HCT116 (cell line): ENCODE measurements around the gene UBE3C. TPM values are rescaled to one million over a fixed set of nuclear protein-coding genes. Genes with fewer than 3 reads are reported as not detected.

ENCODE experiments used
- ATAC-seq: fragments of 200-7000 bp; cut with Tn5 transposase; 2 replicates; pipeline ENCODE4 v1.9.1; 2020; ENCODE audit warnings: mild to moderate bottlenecking, moderate library complexity
- BruUV-seq: library from RNA; stranded (reverse); fragments of 400-500 nt; replicated peaks from 2 replicates; lab custom pipeline; 2021; lab: Mats Ljungman, UMichigan
- CTCF ChIA-PET: fragments of 300-600 bp; sonication (Branson Sonifier 250); formaldehyde crosslinking; loops from one replicate; lab custom pipeline; 2021; ENCODE audit warnings: antibody characterized with exemption; lab: Charles Lee
- POLR2A ChIA-PET: fragments of 300-600, 350-600 bp; sonication (Branson Sonifier 250); formaldehyde crosslinking; loops from one replicate; lab custom pipeline; 2021; ENCODE audit warnings: antibody characterized with exemption; lab: Charles Lee
- RAD21 ChIA-PET, 2 experiments: fragments of 300-600 bp; sonication (Branson Sonifier 250); formaldehyde crosslinking; loops; one replicate each; lab custom pipeline; 2023; ENCODE audit warnings: low total read pairs in 2 of 2; ENCODE audit not compliant: uncharacterized antibody in 2 of 2, unreplicated experiment in 2 of 2, low non-redundant PET in 1 of 2; lab: Charles Lee
- DNase-seq: peaks from one replicate; pipeline ENCODE4 v3.0.0-alpha.2; 2010; ENCODE audit warnings: low read depth, low spot score
- H2AFZ ChIP-seq: fragments of 200-600 bp; shearing (Covaris generic), sonication (generic); 2 replicates; pipeline ENCODE4 v1.6.1; 2017; ENCODE audit warnings: low read depth, mixed run types, mixed read lengths, antibody characterized with exemption, low read length; ENCODE audit not compliant: poor library complexity, severe bottlenecking
- H3K27ac ChIP-seq: 2 replicates; pipeline ENCODE4 v1.5.1; 2012; ENCODE audit warnings: low read depth, low read length
- H3K27me3 ChIP-seq: fragments of 200-600 bp; sonication (generic); 2 replicates; pipeline ENCODE4 v1.6.1; 2016; ENCODE audit warnings: mixed run types, low read length, mixed read lengths; ENCODE audit not compliant: insufficient read depth
- H3K36me3 ChIP-seq, 2 experiments: fragments of 200-500 bp in 1 of 2; fragments of 200-600 bp in 1 of 2; sonication (Bioruptor generic) in 1 of 2; sonication (generic) in 1 of 2; 2 replicates each; pipeline versions ENCODE4 v1.5.1 to v1.6.1; 2014 to 2016; ENCODE audit warnings: low read length in 2 of 2, inconsistent platforms in 1 of 2, mixed read lengths in 1 of 2, mixed run types in 1 of 2; ENCODE audit not compliant: insufficient read depth in 2 of 2, control insufficient read depth in 1 of 2
- H3K4me1 ChIP-seq, 2 experiments: fragments of 200-600 bp in 1 of 2; sonication (generic) in 1 of 2; 2 replicates each; pipeline versions ENCODE4 v1.5.1 to v1.6.1; 2012 to 2017; ENCODE audit warnings: low read length in 2 of 2, inconsistent platforms in 1 of 2, mild to moderate bottlenecking in 1 of 2, mixed read lengths in 1 of 2, mixed run types in 1 of 2, moderate library complexity in 1 of 2; ENCODE audit not compliant: insufficient read depth in 2 of 2, control insufficient read depth in 1 of 2
- H3K4me2 ChIP-seq: fragments of 200-600 bp; sonication (generic); 2 replicates; pipeline ENCODE4 v1.6.1; 2017; ENCODE audit warnings: mixed run types, low read length, mixed read lengths
- H3K4me3 ChIP-seq, 2 experiments: fragments of 200-600 bp in 1 of 2; sonication (generic) in 1 of 2; replicated peaks in 1 of 2; 2 replicates each; pipeline ENCODE4 v1.5.1; 2011 to 2016; ENCODE audit warnings: low read length in 2 of 2, control low read depth in 1 of 2, low read depth in 1 of 2, mild to moderate bottlenecking in 1 of 2, mixed read lengths in 1 of 2, mixed run types in 1 of 2
- H3K79me2 ChIP-seq: fragments of 200-600 bp; sonication (generic); 2 replicates; pipeline ENCODE4 v1.6.1; 2017; ENCODE audit warnings: mild to moderate bottlenecking, mixed run types, low read length, moderate library complexity, mixed read lengths; ENCODE audit not compliant: insufficient read depth
- H3K9ac ChIP-seq: fragments of 200-600 bp; sonication (generic); 2 replicates; pipeline ENCODE4 v1.6.1; 2016; ENCODE audit warnings: low read length, mixed read lengths
- H3K9me2 ChIP-seq: fragments of 200-600 bp; sonication (generic), shearing (Covaris generic); 2 replicates; pipeline ENCODE4 v1.6.1; 2017; ENCODE audit warnings: mixed run types, mild to moderate bottlenecking, moderate library complexity; ENCODE audit not compliant: insufficient read depth
- H3K9me3 ChIP-seq, 2 experiments: fragments of 200-500 bp in 1 of 2; fragments of 200-600 bp in 1 of 2; sonication (Bioruptor generic) in 1 of 2; sonication (generic) in 1 of 2; 2 replicates each; pipeline ENCODE4 v1.6.1; 2014 to 2017; ENCODE audit warnings: low read length in 2 of 2, mixed read lengths in 2 of 2, inconsistent platforms in 1 of 2, low read depth in 1 of 2, mild to moderate bottlenecking in 1 of 2, mixed run types in 1 of 2, moderate library complexity in 1 of 2; ENCODE audit not compliant: control insufficient read depth in 1 of 2, insufficient read depth in 1 of 2
- H4K20me1 ChIP-seq: fragments of 200-600 bp; sonication (generic), shearing (Covaris generic); 2 replicates; pipeline ENCODE4 v1.6.1; 2017; ENCODE audit warnings: mixed run types, mild to moderate bottlenecking, moderate library complexity; ENCODE audit not compliant: insufficient read depth
- CBX3 ChIP-seq: IDR thresholded peaks from 2 replicates; pipeline ENCODE4 v1.6.1; 2012; ENCODE audit warnings: low read depth
- EGR1 ChIP-seq: IDR thresholded peaks from 2 replicates; pipeline ENCODE4 v1.6.1; 2012; ENCODE audit warnings: low read depth
- ELF1 ChIP-seq: IDR thresholded peaks from 2 replicates; pipeline ENCODE4 v1.6.1; 2012; ENCODE audit warnings: low read depth, borderline replicate concordance
- EZH2 ChIP-seq: fragments of 200-600 bp; sonication (generic); IDR thresholded peaks from 2 replicates; pipeline ENCODE4 v1.6.1; 2017; ENCODE audit warnings: antibody characterized with exemption, mixed run types
- JUND ChIP-seq: IDR thresholded peaks from 2 replicates; pipeline ENCODE4 v1.6.1; 2012
- POLR2A ChIP-seq: IDR thresholded peaks from 2 replicates; pipeline ENCODE4 v1.7.0; 2011; ENCODE audit warnings: borderline replicate concordance; ENCODE audit not compliant: insufficient read depth, insufficient read length; ENCODE audit errors: extremely low read depth
- RAD21 ChIP-seq: IDR thresholded peaks from 2 replicates; pipeline ENCODE4 v1.6.1; 2012; ENCODE audit warnings: low read depth, mild to moderate bottlenecking
- SRF ChIP-seq: IDR thresholded peaks from 2 replicates; pipeline ENCODE4 v1.6.1; 2012; ENCODE audit warnings: low read depth
- YY1 ChIP-seq: IDR thresholded peaks from 2 replicates; pipeline ENCODE4 v1.6.1; 2011; ENCODE audit warnings: low read length, low read depth, moderate library complexity, mild to moderate bottlenecking; ENCODE audit not compliant: insufficient replicate concordance; ENCODE audit errors: extremely low read depth
- ZFX ChIP-seq: fragments of 450-650 bp; IDR thresholded peaks from 2 replicates; pipeline ENCODE4 v1.6.1; 2017
- ZNF274 ChIP-seq: fragments of 200-500 bp; sonication (Bioruptor generic); IDR thresholded peaks from 2 replicates; pipeline ENCODE4 v1.6.1; 2014; ENCODE audit warnings: mild to moderate bottlenecking, low read depth, low read length, inconsistent platforms
- intact Hi-C: fragments of 100-400 bp; cut with micrococcal nuclease; formaldehyde crosslinking; loops from 2 replicates; pipeline ENCODE4 v1.10.0; 2022
- total RNA-seq: library from RNA; stranded (reverse); gene quantifications from one replicate; pipeline ENCODE4 v1.2.1, GENCODE V29; 2021; ENCODE audit not compliant: unreplicated experiment
- TF ChIP-seq, protein P1 (sequence below): IDR thresholded peaks from 2 replicates; pipeline ENCODE4 v1.6.1; 2011; ENCODE audit warnings: mild to moderate bottlenecking, low read length, moderate library complexity; ENCODE audit not compliant: insufficient replicate concordance; ENCODE audit errors: extremely low read depth
- TF ChIP-seq, protein P2 (sequence below): IDR thresholded peaks from 2 replicates; pipeline ENCODE4 v1.6.1; 2012
- TF ChIP-seq, protein P3 (sequence below): IDR thresholded peaks from 2 replicates; pipeline ENCODE4 v1.6.1; 2012; ENCODE audit warnings: low read depth

UBE3C gene
- total RNA-seq, 1 experiment from 2014 or later = 68.3 TPM

DNA sequence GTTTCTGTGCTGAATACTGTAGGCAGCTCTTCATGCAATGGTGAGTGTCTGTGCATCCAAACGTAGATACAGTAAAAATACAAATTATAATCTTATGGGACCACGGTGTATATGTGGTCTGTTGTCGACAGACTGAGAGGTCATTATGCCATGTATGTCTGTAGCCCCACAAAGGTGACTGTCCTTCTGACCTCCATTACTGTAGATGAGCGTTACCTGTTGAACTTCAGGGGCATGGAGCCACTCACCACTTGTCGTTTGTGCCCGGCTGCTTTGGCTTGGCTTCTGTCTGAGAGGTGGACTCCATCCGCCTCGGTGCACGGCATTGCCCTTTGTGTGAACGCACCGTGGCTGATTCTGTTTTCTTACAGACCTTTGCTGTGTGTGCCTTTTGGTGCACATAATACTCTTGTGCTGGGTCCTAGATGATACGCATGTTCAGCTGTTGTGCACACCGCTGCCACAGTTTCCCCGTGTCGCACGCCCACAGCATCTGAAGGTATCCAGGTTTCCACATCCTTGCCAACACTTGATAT lies 2.9 kb downstream of the UBE3C start:
- no peaks in the 10 kb centered on the region for H3K9me2 ChIP-seq
- H3K4me3 ChIP-seq = no peak overlapping the region
- H3K27ac ChIP-seq = no peak overlapping the region
- ChIA-PET POLR2A (no interaction called here), CTCF (no interaction called here), RAD21 (no interaction called here)
- H3K9ac ChIP-seq = no peak overlapping the region
- intact Hi-C loops = loop anchor here (5.0 kb wide), 1 partner anchor 139 kb away; no protein-coding TSS in a partner anchor
- H3K27me3 ChIP-seq = no peaks in the 10 kb centered on the region
- H3K79me2 ChIP-seq = peaks cover 75% of the 10 kb centered on the region
- peaks cover 10 to 20% of the 10 kb centered on the region in 2 experiments; a peak in 3 of 4 replicates for H3K36me3 ChIP-seq
- no peak overlapping the region for H3K4me2 ChIP-seq
- H2AFZ ChIP-seq = no peak overlapping the region
- H3K9me3 ChIP-seq = no peaks in the 10 kb centered on the region
- DNase-seq (no peak), ATAC-seq (no peak)
- peaks cover 3 to 24% of the 10 kb centered on the region in 2 experiments; a peak in 3 of 4 replicates for H3K4me1 ChIP-seq
- no TSS peak for BruUV-seq
- TF ChIP-seq POLR2A = no peak
- no peak for TF ChIP-seq EZH2
- TF ChIP-seq ZFX = no peak
- no peak for TF ChIP-seq JUND
- no peak for TF ChIP-seq RAD21
- no peak for TF ChIP-seq ZNF274
- TF ChIP-seq, protein P1, sequence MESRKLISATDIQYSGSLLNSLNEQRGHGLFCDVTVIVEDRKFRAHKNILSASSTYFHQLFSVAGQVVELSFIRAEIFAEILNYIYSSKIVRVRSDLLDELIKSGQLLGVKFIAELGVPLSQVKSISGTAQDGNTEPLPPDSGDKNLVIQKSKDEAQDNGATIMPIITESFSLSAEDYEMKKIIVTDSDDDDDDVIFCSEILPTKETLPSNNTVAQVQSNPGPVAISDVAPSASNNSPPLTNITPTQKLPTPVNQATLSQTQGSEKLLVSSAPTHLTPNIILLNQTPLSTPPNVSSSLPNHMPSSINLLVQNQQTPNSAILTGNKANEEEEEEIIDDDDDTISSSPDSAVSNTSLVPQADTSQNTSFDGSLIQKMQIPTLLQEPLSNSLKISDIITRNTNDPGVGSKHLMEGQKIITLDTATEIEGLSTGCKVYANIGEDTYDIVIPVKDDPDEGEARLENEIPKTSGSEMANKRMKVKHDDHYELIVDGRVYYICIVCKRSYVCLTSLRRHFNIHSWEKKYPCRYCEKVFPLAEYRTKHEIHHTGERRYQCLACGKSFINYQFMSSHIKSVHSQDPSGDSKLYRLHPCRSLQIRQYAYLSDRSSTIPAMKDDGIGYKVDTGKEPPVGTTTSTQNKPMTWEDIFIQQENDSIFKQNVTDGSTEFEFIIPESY = no peak
- TF ChIP-seq ELF1 = no peak
- TF ChIP-seq SRF = no peak
- TF ChIP-seq CBX3 = no peak
- TF ChIP-seq, protein P2, sequence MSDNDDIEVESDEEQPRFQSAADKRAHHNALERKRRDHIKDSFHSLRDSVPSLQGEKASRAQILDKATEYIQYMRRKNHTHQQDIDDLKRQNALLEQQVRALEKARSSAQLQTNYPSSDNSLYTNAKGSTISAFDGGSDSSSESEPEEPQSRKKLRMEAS = no peak
- TF ChIP-seq YY1 = no peak
- TF ChIP-seq, protein P3, sequence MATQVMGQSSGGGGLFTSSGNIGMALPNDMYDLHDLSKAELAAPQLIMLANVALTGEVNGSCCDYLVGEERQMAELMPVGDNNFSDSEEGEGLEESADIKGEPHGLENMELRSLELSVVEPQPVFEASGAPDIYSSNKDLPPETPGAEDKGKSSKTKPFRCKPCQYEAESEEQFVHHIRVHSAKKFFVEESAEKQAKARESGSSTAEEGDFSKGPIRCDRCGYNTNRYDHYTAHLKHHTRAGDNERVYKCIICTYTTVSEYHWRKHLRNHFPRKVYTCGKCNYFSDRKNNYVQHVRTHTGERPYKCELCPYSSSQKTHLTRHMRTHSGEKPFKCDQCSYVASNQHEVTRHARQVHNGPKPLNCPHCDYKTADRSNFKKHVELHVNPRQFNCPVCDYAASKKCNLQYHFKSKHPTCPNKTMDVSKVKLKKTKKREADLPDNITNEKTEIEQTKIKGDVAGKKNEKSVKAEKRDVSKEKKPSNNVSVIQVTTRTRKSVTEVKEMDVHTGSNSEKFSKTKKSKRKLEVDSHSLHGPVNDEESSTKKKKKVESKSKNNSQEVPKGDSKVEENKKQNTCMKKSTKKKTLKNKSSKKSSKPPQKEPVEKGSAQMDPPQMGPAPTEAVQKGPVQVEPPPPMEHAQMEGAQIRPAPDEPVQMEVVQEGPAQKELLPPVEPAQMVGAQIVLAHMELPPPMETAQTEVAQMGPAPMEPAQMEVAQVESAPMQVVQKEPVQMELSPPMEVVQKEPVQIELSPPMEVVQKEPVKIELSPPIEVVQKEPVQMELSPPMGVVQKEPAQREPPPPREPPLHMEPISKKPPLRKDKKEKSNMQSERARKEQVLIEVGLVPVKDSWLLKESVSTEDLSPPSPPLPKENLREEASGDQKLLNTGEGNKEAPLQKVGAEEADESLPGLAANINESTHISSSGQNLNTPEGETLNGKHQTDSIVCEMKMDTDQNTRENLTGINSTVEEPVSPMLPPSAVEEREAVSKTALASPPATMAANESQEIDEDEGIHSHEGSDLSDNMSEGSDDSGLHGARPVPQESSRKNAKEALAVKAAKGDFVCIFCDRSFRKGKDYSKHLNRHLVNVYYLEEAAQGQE = no peak
- TF ChIP-seq EGR1 = no peak
- H4K20me1 ChIP-seq = peaks cover 10% of the 10 kb centered on the region; the same call in 1 of the 2 replicates
